ENCODE data around the gene BPIFA1.

GRCh38 chr20:33210371-33210770 lies 25.4 kb upstream of the BPIFA1 start:
- TF ChIP-seq, protein P1, sequence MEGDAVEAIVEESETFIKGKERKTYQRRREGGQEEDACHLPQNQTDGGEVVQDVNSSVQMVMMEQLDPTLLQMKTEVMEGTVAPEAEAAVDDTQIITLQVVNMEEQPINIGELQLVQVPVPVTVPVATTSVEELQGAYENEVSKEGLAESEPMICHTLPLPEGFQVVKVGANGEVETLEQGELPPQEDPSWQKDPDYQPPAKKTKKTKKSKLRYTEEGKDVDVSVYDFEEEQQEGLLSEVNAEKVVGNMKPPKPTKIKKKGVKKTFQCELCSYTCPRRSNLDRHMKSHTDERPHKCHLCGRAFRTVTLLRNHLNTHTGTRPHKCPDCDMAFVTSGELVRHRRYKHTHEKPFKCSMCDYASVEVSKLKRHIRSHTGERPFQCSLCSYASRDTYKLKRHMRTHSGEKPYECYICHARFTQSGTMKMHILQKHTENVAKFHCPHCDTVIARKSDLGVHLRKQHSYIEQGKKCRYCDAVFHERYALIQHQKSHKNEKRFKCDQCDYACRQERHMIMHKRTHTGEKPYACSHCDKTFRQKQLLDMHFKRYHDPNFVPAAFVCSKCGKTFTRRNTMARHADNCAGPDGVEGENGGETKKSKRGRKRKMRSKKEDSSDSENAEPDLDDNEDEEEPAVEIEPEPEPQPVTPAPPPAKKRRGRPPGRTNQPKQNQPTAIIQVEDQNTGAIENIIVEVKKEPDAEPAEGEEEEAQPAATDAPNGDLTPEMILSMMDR (IDR thresholded peaks at IDR 0.05; ENCODE audit: insufficient read depth, low read depth, low read length), result no peak
- TF ChIP-seq EZH2 (IDR thresholded peaks at IDR 0.05; ENCODE audit: insufficient read depth, low read length), result no peak

Data from astrocyte (in vitro differentiated cells and primary cell).